Activated T-cell treated with anti-CD3 and anti-CD28 coated beads, Interleukin-2, amount 50 U/mL, for 72 hours (primary cell): ENCODE results near the gene SULT1C4. TPM values are rescaled to one million over a fixed set of nuclear protein-coding genes. Genes with fewer than 3 reads are reported as not detected.

Experiments
- ATAC-seq, 2 donors: fragments of 150-1000 bp; cut with Tn5 transposase; replicated peaks in 1 of 2; 2 replicates each; pipeline ENCODE4 v1.10.0; 2021; ENCODE audit warnings: moderate library complexity in 2 of 2, mild to moderate bottlenecking in 1 of 2
- DNase-seq, 2 donors: peaks; one replicate each; pipeline ENCODE4 v3.0.0; 2021 to 2022; ENCODE audit warnings: mixed read lengths in 1 of 2
- H3K27ac Mint-ChIP-seq: one replicate; pipeline ENCODE4 v1.8.0; 2022; ENCODE audit warnings: mild to moderate bottlenecking, moderate library complexity, mixed read lengths
- H3K27me3 Mint-ChIP-seq: one replicate; pipeline ENCODE4 v1.8.0; 2022; ENCODE audit warnings: low read depth, mixed read lengths
- H3K36me3 Mint-ChIP-seq, 2 donors: one replicate each; pipeline ENCODE4 v1.8.0; 2022; ENCODE audit warnings: mixed read lengths in 2 of 2, mild to moderate bottlenecking in 1 of 2; ENCODE audit not compliant: insufficient read depth in 2 of 2
- H3K4me1 Mint-ChIP-seq: one replicate; pipeline ENCODE4 v1.8.0; 2022; ENCODE audit warnings: low read depth, mixed read lengths
- H3K4me3 Mint-ChIP-seq, 2 donors: one replicate each; pipeline ENCODE4 v1.8.0; 2022; ENCODE audit warnings: mild to moderate bottlenecking in 2 of 2, mixed read lengths in 2 of 2, moderate library complexity in 2 of 2
- H3K9me3 Mint-ChIP-seq, 2 donors: one replicate each; pipeline ENCODE4 v1.8.0; 2022; ENCODE audit warnings: mixed read lengths in 2 of 2
- total RNA-seq, 2 donors: library from RNA; stranded (reverse); gene quantifications; one replicate each; pipeline ENCODE4 v1.2.3, GENCODE V29; 2022

Gene SULT1C4
- total RNA-seq, 2 donors from 2014 or later = not detected

- DNase-seq = no peak
- H3K4me1 Mint-ChIP-seq = peaks cover 3% of the 10 kb centered on the region
- peaks cover 2% of the 10 kb centered on the region for H3K27me3 Mint-ChIP-seq
- H3K4me3 Mint-ChIP-seq = no peak overlapping the region
- ATAC-seq = no peak
- no peak overlapping the region for H3K27ac Mint-ChIP-seq
- H3K9me3 Mint-ChIP-seq = no peaks in the 10 kb centered on the region
- no peaks in the 10 kb centered on the region for H3K36me3 Mint-ChIP-seq
These were observed 5.5 kb downstream of the SULT1C4 start for GRCh38 chr2:108383146-108383830.

- no peaks in the 10 kb centered on the region for H3K27me3 Mint-ChIP-seq
- no peak for ATAC-seq
- DNase-seq = no peak
- H3K4me1 Mint-ChIP-seq = no peaks in the 10 kb centered on the region
- no peak overlapping the region for H3K27ac Mint-ChIP-seq
- H3K36me3 Mint-ChIP-seq = no peaks in the 10 kb centered on the region
- no peaks in the 10 kb centered on the region for H3K9me3 Mint-ChIP-seq
- no peak overlapping the region for H3K4me3 Mint-ChIP-seq
These were observed 7.1 kb downstream of the SULT1C4 start for GRCh38 chr2:108384662-108385393.

- Mint-ChIP-seq H3K4me1 (no peaks in the 10 kb centered on the region), H3K4me3 (no peak overlapping the region), H3K27ac (no peak overlapping the region), H3K27me3 (no peaks in the 10 kb centered on the region), H3K36me3 (no peaks in the 10 kb centered on the region), H3K9me3 (no peaks in the 10 kb centered on the region)
- ATAC-seq (peak in 1 of 2 donors; percentile 47), DNase-seq (no peak)
These were observed 7.8 kb downstream of the SULT1C4 start for GRCh38 chr2:108385411-108386071.

GRCh38 chr2:108388045-108388444, 10.3 kb downstream of the SULT1C4 start:
- Mint-ChIP-seq H3K4me3 (no peak overlapping the region), H3K27ac (no peak overlapping the region), H3K36me3 (peaks cover 2 to 5% of the 10 kb centered on the region in 2 donors), H3K9me3 (peaks cover 6 to 11% of the 10 kb centered on the region in 2 donors), H3K4me1 (no peaks in the 10 kb centered on the region), H3K27me3 (peaks cover 5% of the 10 kb centered on the region)
- no peak for DNase-seq
- no peak for ATAC-seq

GRCh38 chr2:108390340-108390739, 12.6 kb downstream of the SULT1C4 start:
- Mint-ChIP-seq H3K9me3 (peaks cover 8 to 12% of the 10 kb centered on the region in 2 donors), H3K4me1 (no peaks in the 10 kb centered on the region), H3K27ac (no peak overlapping the region), H3K4me3 (no peak overlapping the region), H3K27me3 (peaks cover 5% of the 10 kb centered on the region), H3K36me3 (peaks cover 5 to 10% of the 10 kb centered on the region in 2 donors)
- ATAC-seq (no peak), DNase-seq (no peak)

- H3K4me3 Mint-ChIP-seq = no peak overlapping the region
These were observed 14.3 kb downstream of the SULT1C4 start for GRCh38 chr2:108392029-108392428.

GRCh38 chr2:108393197-108393596, 15.4 kb downstream of the SULT1C4 start:
- H3K4me1 Mint-ChIP-seq = no peaks in the 10 kb centered on the region
- ATAC-seq (no peak), DNase-seq (no peak)
- H3K9me3 Mint-ChIP-seq = peaks cover 8 to 12% of the 10 kb centered on the region in 2 donors
- no peak overlapping the region for H3K4me3 Mint-ChIP-seq
- H3K27ac Mint-ChIP-seq = no peak overlapping the region
- peaks cover 5% of the 10 kb centered on the region for H3K27me3 Mint-ChIP-seq
- peaks cover 5 to 10% of the 10 kb centered on the region in 2 donors for H3K36me3 Mint-ChIP-seq

More at GRCh38 chr2:108392029-108392428, 14.3 kb downstream of the SULT1C4 start:
- Mint-ChIP-seq H3K27ac (no peak overlapping the region), H3K36me3 (peaks cover 5 to 10% of the 10 kb centered on the region in 2 donors), H3K4me1 (no peaks in the 10 kb centered on the region), H3K27me3 (peaks cover 5% of the 10 kb centered on the region), H3K9me3 (peaks cover 8 to 12% of the 10 kb centered on the region in 2 donors)
- no peak for DNase-seq
- ATAC-seq = no peak

- Mint-ChIP-seq H3K36me3 (peaks cover 9 to 15% of the 10 kb centered on the region in 2 donors), H3K27ac (no peak overlapping the region), H3K4me1 (no peaks in the 10 kb centered on the region), H3K27me3 (peaks cover 5% of the 10 kb centered on the region), H3K4me3 (no peak overlapping the region), H3K9me3 (peaks cover 10 to 16% of the 10 kb centered on the region in 2 donors)
- DNase-seq = no peak
- ATAC-seq = no peak
These were observed 17.4 kb downstream of the SULT1C4 start for GRCh38 chr2:108395155-108395554.

GRCh38 chr2:108396845-108397244, 19.1 kb downstream of the SULT1C4 start:
- DNase-seq (no peak), ATAC-seq (no peak)
- Mint-ChIP-seq H3K36me3 (peaks cover 9 to 14% of the 10 kb centered on the region in 2 donors), H3K27ac (no peak overlapping the region), H3K27me3 (no peaks in the 10 kb centered on the region), H3K4me3 (no peak overlapping the region), H3K9me3 (peaks cover 9 to 15% of the 10 kb centered on the region in 2 donors), H3K4me1 (no peaks in the 10 kb centered on the region)

GRCh38 chr2:108399479-108399878, 21.7 kb downstream of the SULT1C4 start:
- peaks cover 4 to 8% of the 10 kb centered on the region in 2 donors for H3K9me3 Mint-ChIP-seq
- H3K27ac Mint-ChIP-seq = no peak overlapping the region
- H3K4me1 Mint-ChIP-seq = no peaks in the 10 kb centered on the region
- peaks cover 5 to 7% of the 10 kb centered on the region in 2 donors for H3K36me3 Mint-ChIP-seq
- H3K27me3 Mint-ChIP-seq = peaks cover 6% of the 10 kb centered on the region
- no peak overlapping the region for H3K4me3 Mint-ChIP-seq
- ATAC-seq (no peak), DNase-seq (no peak)

GRCh38 chr2:108401800-108402199, 24.0 kb downstream of the SULT1C4 start:
- Mint-ChIP-seq H3K4me1 (no peaks in the 10 kb centered on the region), H3K9me3 (peaks cover 16 to 17% of the 10 kb centered on the region in 2 donors), H3K27me3 (peaks cover 6% of the 10 kb centered on the region), H3K27ac (no peak overlapping the region), H3K36me3 (peaks cover 9 to 16% of the 10 kb centered on the region in 2 donors), H3K4me3 (no peak overlapping the region)
- ATAC-seq = no peak
- DNase-seq = no peak

GRCh38 chr2:108403494-108403893, 25.7 kb downstream of the SULT1C4 start:
- Mint-ChIP-seq H3K9me3 (peaks cover 16 to 17% of the 10 kb centered on the region in 2 donors), H3K27ac (no peak overlapping the region), H3K36me3 (peaks cover 8 to 16% of the 10 kb centered on the region in 2 donors), H3K4me1 (no peaks in the 10 kb centered on the region), H3K27me3 (peaks cover 13% of the 10 kb centered on the region), H3K4me3 (no peak overlapping the region)
- no peak for ATAC-seq
- DNase-seq = no peak

- Mint-ChIP-seq H3K4me1 (no peaks in the 10 kb centered on the region), H3K9me3 (peaks cover 13 to 14% of the 10 kb centered on the region in 2 donors), H3K36me3 (peaks cover 6 to 11% of the 10 kb centered on the region in 2 donors), H3K27ac (no peak overlapping the region), H3K27me3 (peaks cover 13% of the 10 kb centered on the region), H3K4me3 (no peak overlapping the region)
- no peak for DNase-seq
- no peak for ATAC-seq
These were observed 27.1 kb downstream of the SULT1C4 start for GRCh38 chr2:108404784-108405397.
